SK-N-SH treated with all-trans-retinoic acid at 6 μM for 48 hours (cell line): ENCODE results near the gene TSHZ2.

Experiments used
- ATAC-seq: fragments of 200-7000 bp; cut with Tn5 transposase; 3 replicates; pipeline ENCODE4 v1.9.1; 2020; ENCODE audit warnings: mild to moderate bottlenecking, moderate library complexity
- ARNTL ChIP-seq: fragments of 450-650 bp; formaldehyde crosslinking; IDR thresholded peaks from 2 replicates; pipeline ENCODE4 v1.5.0; 2020; ENCODE audit warnings: low read depth, mild to moderate bottlenecking, moderate library complexity, borderline replicate concordance
- BACH2 ChIP-seq: fragments of 250-450 bp; sonication (Bioruptor Pico); IDR thresholded peaks from 2 replicates; pipeline ENCODE4 v1.9.0; 2021; ENCODE audit warnings: mild to moderate bottlenecking, borderline replicate concordance
- CREB5 ChIP-seq: fragments of 250-450 bp; sonication (Bioruptor Pico); IDR thresholded peaks from 2 replicates; pipeline ENCODE4 v1.5.1; 2020; ENCODE audit warnings: low read depth, mild to moderate bottlenecking, moderate library complexity
- CSDC2 ChIP-seq: fragments of 250-450 bp; sonication (Bioruptor Pico); IDR thresholded peaks from 2 replicates; pipeline ENCODE4 v1.5.0; 2020; ENCODE audit warnings: mild to moderate bottlenecking, moderate library complexity
- CSRNP3 ChIP-seq: fragments of 250-450 bp; sonication (Bioruptor Pico); IDR thresholded peaks from 2 replicates; pipeline ENCODE4 v1.5.1; 2021; ENCODE audit warnings: mild to moderate bottlenecking, moderate library complexity
- ESRRG ChIP-seq: fragments of 250-450 bp; sonication (Bioruptor Pico); IDR thresholded peaks from 2 replicates; pipeline ENCODE4 v1.6.1; 2021; ENCODE audit warnings: mild to moderate bottlenecking
- GLIS3 ChIP-seq: fragments of 250-450 bp; sonication (Bioruptor Pico); IDR thresholded peaks from 2 replicates; pipeline ENCODE4 v1.5.0; 2020; ENCODE audit warnings: mild to moderate bottlenecking, moderate library complexity
- ISL1 ChIP-seq: fragments of 250-450 bp; sonication (Bioruptor Pico); IDR thresholded peaks from 2 replicates; pipeline ENCODE4 v2.1.2; 2022; ENCODE audit warnings: mild to moderate bottlenecking, moderate library complexity
- OSR1 ChIP-seq: fragments of 250-450 bp; sonication (Bioruptor Pico); IDR thresholded peaks from 2 replicates; pipeline ENCODE4 v1.8.0; 2022; ENCODE audit warnings: moderate library complexity, mild to moderate bottlenecking, inconsistent platforms
- PATZ1 ChIP-seq: fragments of 250-450 bp; sonication (Bioruptor Pico); IDR thresholded peaks from 2 replicates; pipeline ENCODE4 v1.8.0; 2020; ENCODE audit warnings: mild to moderate bottlenecking, moderate library complexity, borderline replicate concordance
- POU6F1 ChIP-seq: fragments of 250-450 bp; sonication (Bioruptor Pico); IDR thresholded peaks from 2 replicates; pipeline ENCODE4 v1.8.0; 2021; ENCODE audit warnings: low read depth, mild to moderate bottlenecking, moderate library complexity, borderline replicate concordance
- PPARA ChIP-seq: fragments of 250-450 bp; sonication (Bioruptor Pico); IDR thresholded peaks from 2 replicates; pipeline ENCODE4 v1.5.0; 2020; ENCODE audit warnings: mild to moderate bottlenecking, borderline replicate concordance
- RARB ChIP-seq: fragments of 250-450 bp; sonication (Bioruptor Pico); IDR thresholded peaks from 2 replicates; pipeline ENCODE4 v1.8.0; 2021; ENCODE audit warnings: mild to moderate bottlenecking, moderate library complexity
- TCF4 ChIP-seq: fragments of 250-450 bp; sonication (Bioruptor Pico); IDR thresholded peaks from 2 replicates; pipeline ENCODE4 v1.8.0; 2021; ENCODE audit warnings: mild to moderate bottlenecking, moderate library complexity, borderline replicate concordance
- TOX ChIP-seq: fragments of 250-450 bp; sonication (Bioruptor Pico); IDR thresholded peaks from 2 replicates; pipeline ENCODE4 v1.8.0; 2021; ENCODE audit warnings: mild to moderate bottlenecking, moderate library complexity, borderline replicate concordance
- TSHZ2 ChIP-seq: fragments of 250-450 bp; sonication (Bioruptor Pico); IDR thresholded peaks from 2 replicates; pipeline ENCODE4 v1.5.0; 2020; ENCODE audit warnings: mild to moderate bottlenecking, moderate library complexity
- ZC3H10 ChIP-seq: fragments of 250-450 bp; sonication (Bioruptor Pico); IDR thresholded peaks from 2 replicates; pipeline ENCODE4 v1.5.1; 2021; ENCODE audit warnings: mild to moderate bottlenecking, moderate library complexity
- ZFP3 ChIP-seq: fragments of 250-450 bp; sonication (Bioruptor Pico); IDR thresholded peaks from 2 replicates; pipeline ENCODE4 v1.5.0; 2020; ENCODE audit warnings: mild to moderate bottlenecking, moderate library complexity
- ZFP30 ChIP-seq: fragments of 450-650 bp; formaldehyde crosslinking; IDR thresholded peaks from 2 replicates; pipeline ENCODE4 v1.5.0; 2022; ENCODE audit warnings: mild to moderate bottlenecking, moderate library complexity
- ZNF70 ChIP-seq: fragments of 450-650 bp; formaldehyde crosslinking; IDR thresholded peaks from 2 replicates; pipeline ENCODE4 v1.5.0; 2020; ENCODE audit warnings: mild to moderate bottlenecking, moderate library complexity
- ZNF8 ChIP-seq: fragments of 450-650 bp; formaldehyde crosslinking; IDR thresholded peaks from 2 replicates; pipeline ENCODE4 v1.5.0; 2020; ENCODE audit warnings: mild to moderate bottlenecking, moderate library complexity

TSHZ2 gene

GRCh38 chr20:53316206-53316937, 344.2 kb downstream of the TSHZ2 start (continued):
- TF ChIP-seq TSHZ2 = no peak
- no peak for TF ChIP-seq TCF4 (CRISPR knock-in tag)
- TF ChIP-seq ZNF8 = no peak
- no peak for TF ChIP-seq TOX
- TF ChIP-seq ESRRG (CRISPR knock-in tag) = no peak
- TF ChIP-seq PPARA (CRISPR knock-in tag) = no peak
- TF ChIP-seq ISL1 (CRISPR knock-in tag) = no peak
- TF ChIP-seq ZFP3 (CRISPR knock-in tag) = no peak
- TF ChIP-seq, all 23 proteins: peak for 0

GRCh38 chr20:53319200-53319599, 347.0 kb downstream of the TSHZ2 start:
- ATAC-seq = no peak
- TF ChIP-seq TOX (no peak), PATZ1 (CRISPR knock-in tag) (no peak), OSR1 (CRISPR knock-in tag) (no peak), POU6F1 (CRISPR knock-in tag) (no peak), CSRNP3 (no peak), ZFP30 (CRISPR knock-in tag) (no peak), TCF4 (CRISPR knock-in tag) (no peak), CSDC2 (CRISPR knock-in tag) (no peak), ZNF70 (CRISPR knock-in tag) (no peak), PPARA (CRISPR knock-in tag) (no peak), CREB5 (CRISPR knock-in tag) (no peak), ZFP3 (CRISPR knock-in tag) (no peak), GLIS3 (no peak), ZNF8 (no peak), RARB (no peak), BACH2 (CRISPR knock-in tag) (no peak)

GRCh38 chr20:53319716-53320115, 347.6 kb downstream of the TSHZ2 start:
- no peak for ATAC-seq
- no peak for TF ChIP-seq ZC3H10 (CRISPR knock-in tag)
- no peak for TF ChIP-seq ZNF70 (CRISPR knock-in tag)
- no peak for TF ChIP-seq TOX
- no peak for TF ChIP-seq CSDC2 (CRISPR knock-in tag)
- TF ChIP-seq RARB = no peak
- no peak for TF ChIP-seq GLIS3
- no peak for TF ChIP-seq PATZ1 (CRISPR knock-in tag)
- TF ChIP-seq TCF4 (CRISPR knock-in tag) = no peak
- no peak for TF ChIP-seq ARNTL (CRISPR knock-in tag)
- TF ChIP-seq OSR1 (CRISPR knock-in tag) = no peak
- TF ChIP-seq ISL1 (CRISPR knock-in tag) = no peak
- no peak for TF ChIP-seq POU6F1 (CRISPR knock-in tag)
- TF ChIP-seq ZFP3 (CRISPR knock-in tag) = no peak
